Naive thymus-derived CD4-positive, alpha-beta T cell (primary cell): ENCODE results near the gene ARGLU1. TPM values are rescaled to one million over a fixed set of nuclear protein-coding genes. Genes with fewer than 3 reads are reported as not detected.

Experiments used
- ATAC-seq: fragments of 150-1000 bp; cut with Tn5 transposase; 2 replicates; pipeline ENCODE4 v1.10.0; 2021; ENCODE audit warnings: mild to moderate bottlenecking, moderate library complexity
- CTCF ChIA-PET: fragments of 350-600 bp; sonication (Branson Sonifier 250); formaldehyde crosslinking; loops from one replicate; lab custom pipeline; 2021; ENCODE audit warnings: antibody characterized with exemption; lab: Charles Lee
- POLR2A ChIA-PET: fragments of 350-600 bp; sonication (Branson Sonifier 250); formaldehyde crosslinking; loops from one replicate; lab custom pipeline; 2021; ENCODE audit warnings: antibody characterized with exemption, inconsistent platforms; lab: Charles Lee
- DNase-seq, 9 donors: peaks; one replicate each; pipeline versions ENCODE4 v3.0.0 to v3.0.0-alpha.2; 2020 to 2022; ENCODE audit warnings: mixed read lengths in 1 of 9
- H3K27ac ChIP-seq: one replicate; pipeline ENCODE4 v1.7.0; 2013; ENCODE audit warnings: mild to moderate bottlenecking, low read depth, low read length, moderate library complexity
- H3K27me3 ChIP-seq, 2 donors: one replicate each; pipeline ENCODE4 v1.7.0; 2013; ENCODE audit warnings: low read length in 2 of 2, mild to moderate bottlenecking in 2 of 2, moderate library complexity in 2 of 2; ENCODE audit not compliant: control insufficient read depth in 2 of 2, insufficient read depth in 2 of 2
- H3K36me3 ChIP-seq, 3 experiments: 1 replicate in 2 of 3; 2 replicates in 1 of 3; pipeline ENCODE4 v1.7.0; 2013; ENCODE audit warnings: low read length in 3 of 3, mild to moderate bottlenecking in 3 of 3, moderate library complexity in 1 of 3; ENCODE audit not compliant: insufficient read depth in 3 of 3, control insufficient read depth in 2 of 3
- H3K4me1 ChIP-seq, 2 donors: one replicate each; pipeline ENCODE4 v1.7.0; 2013; ENCODE audit warnings: low read length in 2 of 2, mild to moderate bottlenecking in 2 of 2, moderate library complexity in 1 of 2; ENCODE audit not compliant: control insufficient read depth in 2 of 2, insufficient read depth in 2 of 2
- H3K4me3 ChIP-seq: 2 replicates; pipeline ENCODE4 v1.7.0; 2013; ENCODE audit warnings: mild to moderate bottlenecking, low read length
- H3K9me3 ChIP-seq, 3 experiments: 1 replicate in 2 of 3; 2 replicates in 1 of 3; pipeline ENCODE4 v1.7.0; 2013; ENCODE audit warnings: low read length in 3 of 3; ENCODE audit not compliant: control insufficient read depth in 2 of 3
- H3K27ac Mint-ChIP-seq, 9 donors: one replicate each; pipeline ENCODE4 v1.8.0; 2020 to 2022; ENCODE audit warnings: mixed read lengths in 9 of 9, mild to moderate bottlenecking in 8 of 9, moderate library complexity in 5 of 9, inconsistent platforms in 2 of 9
- H3K27me3 Mint-ChIP-seq, 5 donors: one replicate each; pipeline ENCODE4 v1.8.0; 2021 to 2022; ENCODE audit warnings: mixed read lengths in 5 of 5, mild to moderate bottlenecking in 1 of 5
- H3K36me3 Mint-ChIP-seq, 5 donors: one replicate each; pipeline ENCODE4 v1.8.0; 2020 to 2022; ENCODE audit warnings: mixed read lengths in 5 of 5, mild to moderate bottlenecking in 3 of 5, inconsistent platforms in 1 of 5
- H3K4me1 Mint-ChIP-seq, 7 donors: one replicate each; pipeline ENCODE4 v1.8.0; 2020 to 2022; ENCODE audit warnings: mixed read lengths in 7 of 7, mild to moderate bottlenecking in 3 of 7, inconsistent platforms in 1 of 7
- H3K4me3 Mint-ChIP-seq, 10 donors: one replicate each; pipeline ENCODE4 v1.8.0; 2020 to 2022; ENCODE audit warnings: mild to moderate bottlenecking in 10 of 10, mixed read lengths in 10 of 10, moderate library complexity in 6 of 10, inconsistent platforms in 2 of 10
- H3K9me3 Mint-ChIP-seq, 11 donors: one replicate each; pipeline ENCODE4 v1.8.0; 2020 to 2022; ENCODE audit warnings: mixed read lengths in 11 of 11, mild to moderate bottlenecking in 4 of 11, inconsistent platforms in 1 of 11, moderate library complexity in 1 of 11
- intact Hi-C, 2 donors: fragments of 100-400 bp; cut with micrococcal nuclease; formaldehyde crosslinking; loops; one replicate each; pipeline ENCODE4 v1.15.1; 2023
- polyA plus RNA-seq, 2 donors: library from polyadenylated mRNA; unstranded; fragments of 300-500 nt; fragmentation: Illumina TruSeq; gene quantifications; one replicate each; pipeline ENCODE4 v1.2.3, GENCODE V29; 2021
- total RNA-seq, 6 experiments: library from RNA in 5 of 6; stranded (reverse) in 5 of 6; gene quantifications; 1 replicate in 5 of 6; 2 replicates in 1 of 6; pipeline ENCODE4 v1.2.3 and lab custom pipeline; 2021 to 2026

The ARGLU1 gene
- total and polyA plus RNA-seq, 7 experiments from 2014 or later = 36.1 to 291 (median 144) TPM

DNA sequence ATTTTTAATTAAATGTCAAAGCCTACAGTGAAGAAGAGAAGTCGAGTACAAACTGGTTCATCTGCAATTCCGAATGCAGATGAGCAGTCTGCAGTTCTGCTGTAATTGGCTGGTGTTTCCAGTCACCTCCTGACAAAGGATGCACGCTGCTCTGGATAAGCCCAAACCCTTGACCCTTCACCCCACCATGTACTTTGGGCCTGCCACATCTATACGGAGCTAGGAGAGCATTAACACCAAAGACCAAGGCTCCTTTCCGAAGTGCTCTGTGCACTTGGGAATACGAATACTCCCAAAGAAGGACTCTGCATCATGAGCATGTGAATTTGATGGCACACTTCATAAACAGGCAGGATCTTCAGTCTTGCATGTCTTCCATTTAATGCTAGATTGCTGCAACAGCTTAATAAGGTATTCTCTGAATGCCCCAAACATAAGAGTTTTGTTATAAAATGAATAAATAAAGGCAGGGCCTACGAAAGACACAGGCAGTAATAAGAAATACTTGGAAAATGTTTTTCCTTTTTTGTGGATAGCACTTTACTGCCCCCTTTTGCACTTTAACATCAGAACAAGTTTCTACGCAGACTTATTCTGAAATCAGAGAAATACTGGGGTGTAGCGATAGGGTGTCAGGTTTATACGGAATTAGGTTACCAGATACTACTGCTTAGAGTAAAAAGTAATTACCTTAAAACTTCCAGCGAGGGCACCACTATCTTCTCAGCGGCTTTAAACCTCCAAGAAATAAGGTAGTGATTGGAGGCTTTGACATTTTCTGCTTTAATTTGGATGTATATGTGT, 47.5 kb downstream of the ARGLU1 start:
- H3K4me3 ChIP-seq = no peak overlapping the region
- Mint-ChIP-seq H3K4me3 (no peak overlapping the region), H3K27ac (no peak overlapping the region), H3K27me3 (peaks cover 17 to 37% (median 30%) of the 10 kb centered on the region in 5 donors), H3K4me1 (no peaks in the 10 kb centered on the region), H3K9me3 (peaks cover 0 to 1% (median 0%) of the 10 kb centered on the region in 11 donors), H3K36me3 (no peaks in the 10 kb centered on the region)
- intact Hi-C loops = no loop called here
- no peaks in the 10 kb centered on the region for H3K9me3 ChIP-seq
- H3K27me3 ChIP-seq = peaks cover 0 to 2% of the 10 kb centered on the region in 2 donors
- ATAC-seq (no peak), DNase-seq (no peak)
- H3K36me3 ChIP-seq = no peaks in the 10 kb centered on the region
- H3K27ac ChIP-seq = no peak overlapping the region
- CTCF ChIA-PET = no interaction called here
- no peaks in the 10 kb centered on the region for H3K4me1 ChIP-seq
- POLR2A ChIA-PET = no interaction called here

GRCh38 chr13:106518512-106518911, 49.4 kb downstream of the ARGLU1 start:
- POLR2A ChIA-PET = no interaction called here
- Mint-ChIP-seq H3K4me1 (no peaks in the 10 kb centered on the region), H3K9me3 (peaks cover 0 to 1% (median 0%) of the 10 kb centered on the region in 11 donors), H3K27me3 (peaks cover 20 to 52% (median 43%) of the 10 kb centered on the region in 5 donors), H3K36me3 (no peaks in the 10 kb centered on the region), H3K27ac (no peak overlapping the region), H3K4me3 (no peak overlapping the region)
- H3K27me3 ChIP-seq = peaks cover 0 to 3% of the 10 kb centered on the region in 2 donors
- no peak for DNase-seq
- no peak overlapping the region for H3K4me3 ChIP-seq
- no peak for ATAC-seq
- H3K4me1 ChIP-seq = no peaks in the 10 kb centered on the region
- intact Hi-C loops = no loop called here
- H3K27ac ChIP-seq = no peak overlapping the region
- no peaks in the 10 kb centered on the region for H3K9me3 ChIP-seq
- H3K36me3 ChIP-seq = no peaks in the 10 kb centered on the region
- CTCF ChIA-PET = no interaction called here

- DNase-seq (no peak), ATAC-seq (no peak)
- no peaks in the 10 kb centered on the region for H3K9me3 ChIP-seq
- no peak overlapping the region for H3K27ac ChIP-seq
- Mint-ChIP-seq H3K4me3 (no peak overlapping the region), H3K4me1 (peaks cover 0 to 1% (median 0%) of the 10 kb centered on the region in 7 donors), H3K9me3 (peaks cover 0 to 1% (median 0%) of the 10 kb centered on the region in 11 donors), H3K27ac (no peak overlapping the region), H3K27me3 (peaks cover 22 to 54% (median 36%) of the 10 kb centered on the region in 5 donors), H3K36me3 (no peaks in the 10 kb centered on the region)
- H3K27me3 ChIP-seq = peaks cover 0 to 3% of the 10 kb centered on the region in 2 donors
- H3K36me3 ChIP-seq = no peaks in the 10 kb centered on the region
- no peak overlapping the region for H3K4me3 ChIP-seq
- no peaks in the 10 kb centered on the region for H3K4me1 ChIP-seq
- CTCF ChIA-PET = no interaction called here
- intact Hi-C loops = no loop called here
- POLR2A ChIA-PET = no interaction called here
Observed at GRCh38 chr13:106517109-106517847, 50.7 kb downstream of the ARGLU1 start.

DNA sequence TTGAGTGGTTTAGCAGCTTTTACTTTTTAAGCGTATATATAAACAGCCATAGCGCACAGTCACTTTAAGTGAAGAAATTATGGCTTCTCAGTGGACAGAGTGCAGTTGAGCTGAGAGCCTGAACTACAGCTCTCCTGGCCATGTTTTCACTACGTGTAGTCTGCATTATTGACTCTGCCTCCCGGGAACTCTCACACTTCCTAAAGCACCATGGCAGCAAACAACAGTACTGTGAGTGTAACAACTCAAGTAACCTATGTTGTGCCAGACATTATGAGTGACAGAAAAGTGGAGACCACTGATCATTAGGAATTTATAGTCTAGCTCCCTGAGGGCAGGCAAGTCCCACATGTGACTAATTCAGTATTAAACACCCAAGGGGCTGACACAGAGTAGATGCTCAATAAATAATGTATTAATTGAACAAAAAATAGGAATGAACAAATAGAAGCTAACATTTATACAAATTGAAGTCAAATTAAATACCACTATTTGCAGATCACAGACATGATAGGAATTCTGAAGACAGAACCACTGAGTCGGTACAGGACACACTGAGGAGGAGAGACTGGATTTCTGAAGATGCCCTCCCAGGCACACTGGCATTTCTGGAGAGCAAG, 52.2 kb downstream of the ARGLU1 start:
- POLR2A ChIA-PET = no interaction called here

DNA sequence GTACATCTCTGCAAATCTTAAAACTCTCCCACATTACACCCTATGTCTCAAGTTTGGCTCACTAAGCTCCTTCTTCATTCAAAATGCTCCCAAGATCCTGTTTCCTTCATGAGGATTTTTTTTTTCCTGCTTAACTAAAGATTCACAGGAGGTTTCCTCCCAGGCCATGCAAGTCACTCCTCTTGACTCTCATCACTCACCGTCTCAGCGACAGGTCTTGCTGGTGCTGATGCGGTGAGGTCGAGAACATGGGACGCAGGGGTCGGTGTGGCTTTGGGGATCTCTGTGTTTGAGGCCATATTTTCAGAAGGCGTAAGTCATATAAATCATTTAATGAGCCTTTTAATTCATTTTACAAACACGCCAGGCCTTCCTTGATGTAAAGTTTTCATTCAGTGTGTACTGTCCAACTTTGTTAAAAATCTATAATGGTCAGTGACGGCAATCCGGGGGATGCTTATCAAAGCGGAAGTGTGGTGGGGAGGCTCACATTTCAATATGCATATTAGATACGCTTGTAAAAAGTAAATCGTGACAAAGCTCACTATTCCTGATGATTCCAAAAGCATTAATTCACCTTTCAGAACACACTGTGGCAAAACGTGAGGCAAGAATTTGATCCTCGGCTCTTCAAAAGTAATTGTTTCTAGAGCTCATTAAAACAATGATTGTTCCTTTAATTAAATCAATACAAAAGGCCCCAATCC, 52.9 kb downstream of the ARGLU1 start:
- ATAC-seq = no peak
- Mint-ChIP-seq H3K4me3 (no peak overlapping the region), H3K36me3 (no peaks in the 10 kb centered on the region), H3K27me3 (peaks cover 19 to 43% (median 32%) of the 10 kb centered on the region in 5 donors), H3K9me3 (peaks cover 0 to 2% (median 0%) of the 10 kb centered on the region in 11 donors), H3K27ac (no peak overlapping the region), H3K4me1 (peaks cover 0 to 1% (median 0%) of the 10 kb centered on the region in 7 donors)
- H3K36me3 ChIP-seq = no peaks in the 10 kb centered on the region
- H3K4me1 ChIP-seq = no peaks in the 10 kb centered on the region
- ChIA-PET CTCF (no interaction called here), POLR2A (no interaction called here)
- no peaks in the 10 kb centered on the region for H3K9me3 ChIP-seq
- DNase-seq = no peak
- peaks cover 0 to 3% of the 10 kb centered on the region in 2 donors for H3K27me3 ChIP-seq
- no peak overlapping the region for H3K4me3 ChIP-seq
- H3K27ac ChIP-seq = no peak overlapping the region
- intact Hi-C loops = no loop called here

More for the DNA sequence above, 52.2 kb downstream of the ARGLU1 start:
- DNase-seq = no peak
- no peaks in the 10 kb centered on the region for H3K4me1 ChIP-seq
- no peak overlapping the region for H3K4me3 Mint-ChIP-seq
- CTCF ChIA-PET = no interaction called here
- no peaks in the 10 kb centered on the region for H3K9me3 ChIP-seq
- no peak overlapping the region for H3K27ac Mint-ChIP-seq
- H3K36me3 Mint-ChIP-seq = no peaks in the 10 kb centered on the region
- peaks cover 22 to 48% (median 32%) of the 10 kb centered on the region in 5 donors for H3K27me3 Mint-ChIP-seq
- H3K27me3 ChIP-seq = peaks cover 0 to 3% of the 10 kb centered on the region in 2 donors
- H3K36me3 ChIP-seq = no peaks in the 10 kb centered on the region
- no peak overlapping the region for H3K27ac ChIP-seq
- ATAC-seq = no peak
- peaks cover 0 to 2% (median 0%) of the 10 kb centered on the region in 11 donors for H3K9me3 Mint-ChIP-seq
- H3K4me3 ChIP-seq = no peak overlapping the region
- intact Hi-C loops = no loop called here
- H3K4me1 Mint-ChIP-seq = peaks cover 0 to 1% (median 0%) of the 10 kb centered on the region in 7 donors
